Measurements from ENCODE around the gene NMU.

NMU gene

GRCh38 chr4:55663145-55663544 is 27.0 kb upstream of the NMU start:
- no peak for ATAC-seq
- no peak for TF ChIP-seq SNAI2 (CRISPR knock-in tag; IDR thresholded peaks at IDR 0.05)
- no peak for TF ChIP-seq ZNF8 (CRISPR knock-in tag; IDR thresholded peaks at IDR 0.05)
- no peak for TF ChIP-seq OSR1 (CRISPR knock-in tag; IDR thresholded peaks at IDR 0.05)
- TF ChIP-seq CREB5 (CRISPR knock-in tag; IDR thresholded peaks at IDR 0.05; ENCODE audit: low read depth): no peak
- TF ChIP-seq ZFP3 (CRISPR knock-in tag; IDR thresholded peaks at IDR 0.05): no peak
- TF ChIP-seq BACH2 (CRISPR knock-in tag; IDR thresholded peaks at IDR 0.05; ENCODE audit: borderline replicate concordance): no peak
- no peak for TF ChIP-seq TOX (CRISPR knock-in tag; IDR thresholded peaks at IDR 0.05; ENCODE audit: borderline replicate concordance)
- no peak for TF ChIP-seq ZFP30 (CRISPR knock-in tag; IDR thresholded peaks at IDR 0.05)
- TF ChIP-seq TSHZ2 (CRISPR knock-in tag; IDR thresholded peaks at IDR 0.05): no peak
- no peak for TF ChIP-seq ZNF565 (CRISPR knock-in tag; conservative IDR thresholded peaks at IDR 0.05; ENCODE audit: low read depth)

GRCh38 chr4:55661398-55662056 is 25.4 kb upstream of the NMU start:
- no peak for ATAC-seq
- TF ChIP-seq ZNF70 (CRISPR knock-in tag; IDR thresholded peaks at IDR 0.05) (no peak), ZFP30 (CRISPR knock-in tag; IDR thresholded peaks at IDR 0.05) (no peak), ESRRG (CRISPR knock-in tag; IDR thresholded peaks at IDR 0.05) (no peak), ZC3H10 (CRISPR knock-in tag; IDR thresholded peaks at IDR 0.05) (no peak), TCF4 (CRISPR knock-in tag; IDR thresholded peaks at IDR 0.05; ENCODE audit: borderline replicate concordance) (no peak), OSR1 (CRISPR knock-in tag; IDR thresholded peaks at IDR 0.05) (no peak), CSDC2 (CRISPR knock-in tag; IDR thresholded peaks at IDR 0.05) (no peak), POU6F1 (CRISPR knock-in tag; IDR thresholded peaks at IDR 0.05; ENCODE audit: borderline replicate concordance, low read depth) (no peak), ZNF565 (CRISPR knock-in tag; conservative IDR thresholded peaks at IDR 0.05; ENCODE audit: low read depth) (no peak), ZFP3 (CRISPR knock-in tag; IDR thresholded peaks at IDR 0.05) (no peak), PPARA (CRISPR knock-in tag; IDR thresholded peaks at IDR 0.05; ENCODE audit: borderline replicate concordance) (no peak), CREB5 (CRISPR knock-in tag; IDR thresholded peaks at IDR 0.05; ENCODE audit: low read depth) (no peak), TOX (CRISPR knock-in tag; IDR thresholded peaks at IDR 0.05; ENCODE audit: borderline replicate concordance) (no peak), RARB (CRISPR knock-in tag; IDR thresholded peaks at IDR 0.05) (no peak), BACH2 (CRISPR knock-in tag; IDR thresholded peaks at IDR 0.05; ENCODE audit: borderline replicate concordance) (no peak), TSHZ2 (CRISPR knock-in tag; IDR thresholded peaks at IDR 0.05) (no peak), SNAI2 (CRISPR knock-in tag; IDR thresholded peaks at IDR 0.05) (no peak)

GRCh38 chr4:55658657-55659056 is 22.6 kb upstream of the NMU start:
- ATAC-seq: no peak
- TF ChIP-seq CREB5 (CRISPR knock-in tag; IDR thresholded peaks at IDR 0.05; ENCODE audit: low read depth) (no peak), ZNF70 (CRISPR knock-in tag; IDR thresholded peaks at IDR 0.05) (no peak), TSHZ2 (CRISPR knock-in tag; IDR thresholded peaks at IDR 0.05) (no peak), ZFP3 (CRISPR knock-in tag; IDR thresholded peaks at IDR 0.05) (no peak), TCF4 (CRISPR knock-in tag; IDR thresholded peaks at IDR 0.05; ENCODE audit: borderline replicate concordance) (no peak), CSDC2 (CRISPR knock-in tag; IDR thresholded peaks at IDR 0.05) (no peak), ZFP30 (CRISPR knock-in tag; IDR thresholded peaks at IDR 0.05) (no peak)
